ENCODE results near the gene CHKA. TPM values are rescaled to one million over a fixed set of nuclear protein-coding genes. Genes with fewer than 3 reads are reported as not detected.

Gene CHKA
- total RNA-seq, 2 donors from 2014 or later: 72.1 to 92.6 TPM

DNA sequence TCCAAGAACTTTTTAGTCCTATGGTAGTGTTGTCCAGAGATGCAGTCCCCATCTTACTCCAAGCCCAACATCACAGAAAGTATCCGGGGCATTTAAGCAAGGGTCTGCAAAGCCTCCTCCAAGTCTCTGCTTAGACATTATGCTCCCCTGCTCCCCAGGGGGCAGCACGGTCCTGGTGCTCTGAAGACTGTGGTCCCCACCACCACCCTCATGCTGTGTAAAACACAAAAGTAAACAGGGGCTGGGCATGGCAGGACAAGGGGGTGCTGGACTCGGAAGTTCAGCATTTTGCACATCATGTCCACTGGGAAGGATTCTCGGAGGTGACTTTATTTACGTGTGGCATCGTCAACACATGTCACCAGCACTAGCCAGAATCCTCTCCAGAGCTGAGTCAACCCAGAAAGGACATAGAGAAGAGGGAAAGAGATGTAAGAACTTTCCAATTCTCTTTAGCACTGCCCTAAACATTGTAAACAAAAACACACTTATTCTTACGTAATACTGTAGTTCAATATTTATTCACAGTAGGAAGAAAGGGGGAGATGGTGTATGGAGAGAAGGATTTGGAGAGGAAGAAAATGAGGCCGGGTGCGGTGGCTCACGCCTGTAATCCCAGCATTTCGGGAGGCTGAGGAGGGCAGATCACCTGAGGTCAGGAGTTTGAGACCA lies 44.7 kb downstream of the CHKA start:
- intact Hi-C loops (cut with DNase I): no loop called here
- ATAC-seq (no peak), DNase-seq (peak in 1 of 4 donors; percentile 44)
- H3K27me3 ChIP-seq: no peaks in the 10 kb centered on the region
- 72 to 77% methylated on average over 11 of the region's 11 CpGs for WGBS, 2 donors
- H3K4me3 ChIP-seq: no peak overlapping the region
- peaks cover 32% of the 10 kb centered on the region for H3K4me1 ChIP-seq
- H3K27ac ChIP-seq: no peak overlapping the region
- no peaks in the 10 kb centered on the region for H3K9me3 ChIP-seq
- no peak for TF ChIP-seq POLR2A (IDR thresholded peaks at IDR 0.05)
- TF ChIP-seq, protein P1, sequence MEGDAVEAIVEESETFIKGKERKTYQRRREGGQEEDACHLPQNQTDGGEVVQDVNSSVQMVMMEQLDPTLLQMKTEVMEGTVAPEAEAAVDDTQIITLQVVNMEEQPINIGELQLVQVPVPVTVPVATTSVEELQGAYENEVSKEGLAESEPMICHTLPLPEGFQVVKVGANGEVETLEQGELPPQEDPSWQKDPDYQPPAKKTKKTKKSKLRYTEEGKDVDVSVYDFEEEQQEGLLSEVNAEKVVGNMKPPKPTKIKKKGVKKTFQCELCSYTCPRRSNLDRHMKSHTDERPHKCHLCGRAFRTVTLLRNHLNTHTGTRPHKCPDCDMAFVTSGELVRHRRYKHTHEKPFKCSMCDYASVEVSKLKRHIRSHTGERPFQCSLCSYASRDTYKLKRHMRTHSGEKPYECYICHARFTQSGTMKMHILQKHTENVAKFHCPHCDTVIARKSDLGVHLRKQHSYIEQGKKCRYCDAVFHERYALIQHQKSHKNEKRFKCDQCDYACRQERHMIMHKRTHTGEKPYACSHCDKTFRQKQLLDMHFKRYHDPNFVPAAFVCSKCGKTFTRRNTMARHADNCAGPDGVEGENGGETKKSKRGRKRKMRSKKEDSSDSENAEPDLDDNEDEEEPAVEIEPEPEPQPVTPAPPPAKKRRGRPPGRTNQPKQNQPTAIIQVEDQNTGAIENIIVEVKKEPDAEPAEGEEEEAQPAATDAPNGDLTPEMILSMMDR (IDR thresholded peaks at IDR 0.05): peak in 5 of 7 experiments; percentile 7 to 48 (median 23)
- H3K36me3 ChIP-seq (replicated peaks in 1 of 2; ENCODE audit: insufficient read depth in 1 of 2, low read depth in 2 of 2): peaks cover 0 to 10% of the 10 kb centered on the region in 2 donors

GRCh38 chr11:68074584-68075352 lies 46.4 kb downstream of the CHKA start:
- WGBS, 2 donors: 42 to 49% methylated on average over 10 of the region's 10 CpGs
- Histone ChIP-seq H3K27me3 (no peaks in the 10 kb centered on the region), H3K9me3 (no peaks in the 10 kb centered on the region), H3K36me3 (replicated peaks in 1 of 2; ENCODE audit: insufficient read depth in 1 of 2, low read depth in 2 of 2) (peaks cover 0 to 13% of the 10 kb centered on the region in 2 donors), H3K27ac (no peak overlapping the region), H3K4me1 (peaks cover 24% of the 10 kb centered on the region), H3K4me3 (no peak overlapping the region)
- intact Hi-C loops (cut with DNase I): no loop called here
- ATAC-seq (no peak), DNase-seq (no peak)
- no peak for TF ChIP-seq POLR2A (IDR thresholded peaks at IDR 0.05)
- TF ChIP-seq, protein P1 (IDR thresholded peaks at IDR 0.05): no peak

DNA sequence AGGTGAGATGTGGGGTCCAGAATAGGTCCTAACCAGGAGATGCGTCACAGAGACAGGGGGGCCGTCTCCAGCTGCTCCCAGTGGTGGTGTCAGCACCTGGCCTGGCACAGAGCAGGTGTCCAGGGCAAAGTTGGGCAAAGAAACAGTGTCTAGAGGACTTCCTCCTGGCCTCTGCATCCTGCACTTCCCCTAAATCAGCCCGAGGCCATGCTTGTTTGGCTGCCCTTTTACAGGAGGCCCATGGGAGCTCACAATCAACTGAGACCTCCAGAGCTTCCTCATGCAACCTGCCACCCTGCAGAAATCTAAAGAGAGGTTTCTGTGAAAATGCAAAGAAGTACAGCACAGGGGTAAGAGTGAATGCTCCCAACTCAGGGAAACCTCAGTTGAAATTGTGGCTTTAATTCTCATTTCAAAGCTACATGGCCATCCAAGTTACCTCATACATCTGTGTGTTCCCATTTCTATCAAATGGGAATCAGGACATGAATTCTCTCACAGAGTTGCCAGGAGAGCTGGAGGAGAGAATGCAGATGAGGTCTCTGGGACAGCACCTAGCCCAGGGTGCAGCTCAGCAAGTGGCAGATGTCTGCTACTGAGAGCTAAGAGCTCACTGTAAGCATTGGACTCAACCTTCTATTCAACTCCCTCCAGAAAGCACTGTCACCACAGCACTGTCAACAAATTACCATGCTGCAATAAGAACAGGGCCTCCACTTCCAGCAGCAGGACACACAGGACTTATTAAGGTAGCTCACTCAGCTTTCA lies 49.7 kb downstream of the CHKA start:
- no peak for TF ChIP-seq POLR2A (IDR thresholded peaks at IDR 0.05)
- TF ChIP-seq, protein P1 (IDR thresholded peaks at IDR 0.05): no peak
- H3K27ac ChIP-seq: no peak overlapping the region
- H3K4me3 ChIP-seq: no peak overlapping the region
- WGBS, 2 donors: 66 to 90% methylated on average over 2 to 3 of the region's 3 CpGs
- H3K4me1 ChIP-seq: peaks cover 6% of the 10 kb centered on the region
- peaks cover 0 to 39% of the 10 kb centered on the region in 2 donors for H3K36me3 ChIP-seq (replicated peaks in 1 of 2; ENCODE audit: insufficient read depth in 1 of 2, low read depth in 2 of 2)
- ATAC-seq: no peak
- intact Hi-C loops (cut with DNase I): no loop called here
- DNase-seq: no peak
- no peaks in the 10 kb centered on the region for H3K9me3 ChIP-seq
- H3K27me3 ChIP-seq: no peaks in the 10 kb centered on the region

DNA sequence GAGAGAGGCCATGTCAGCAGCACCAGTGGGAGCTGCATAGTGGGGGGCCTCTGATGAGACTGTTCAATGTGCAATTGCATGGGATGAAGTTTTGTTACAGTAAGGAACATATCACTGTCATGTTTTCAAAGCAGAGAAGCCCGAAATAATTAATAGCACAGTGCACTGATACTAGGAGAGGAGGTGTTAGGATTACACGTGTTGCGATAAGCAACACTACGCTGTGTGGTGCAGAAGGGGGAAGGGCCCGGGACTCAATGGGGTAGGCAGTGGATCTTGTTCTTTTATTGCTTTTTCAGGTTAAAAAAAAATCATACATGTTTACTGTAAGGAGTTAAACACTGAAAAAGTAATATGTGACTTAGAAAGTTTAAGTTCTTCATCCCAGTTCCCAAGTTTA lies 53.2 kb downstream of the CHKA start:
- Histone ChIP-seq H3K9me3 (no peaks in the 10 kb centered on the region), H3K36me3 (replicated peaks in 1 of 2; ENCODE audit: insufficient read depth in 1 of 2, low read depth in 2 of 2) (peaks cover 0 to 58% of the 10 kb centered on the region in 2 donors), H3K27ac (no peak overlapping the region), H3K4me3 (no peak overlapping the region), H3K27me3 (no peaks in the 10 kb centered on the region), H3K4me1 (no peaks in the 10 kb centered on the region)
- intact Hi-C loops (cut with DNase I): no loop called here
- ATAC-seq (no peak), DNase-seq (no peak)
- 90 to 92% methylated on average over 5 of the region's 5 CpGs for WGBS, 2 donors
- TF ChIP-seq POLR2A (IDR thresholded peaks at IDR 0.05): no peak
- TF ChIP-seq, protein P1 (IDR thresholded peaks at IDR 0.05): no peak

Measured in body of pancreas (tissue), 4 donors.